NCI-H1436 treated with DMSO at 0.1 percent for 48 hours (cell line): ENCODE results near the gene KCNB1.

Source experiments
- DNase-seq: peaks from one replicate; lab custom pipeline; 2025; lab: John Stamatoyannopoulos, UW

The KCNB1 gene

GRCh38 chr20:49469060-49469459 is 13.4 kb downstream of the KCNB1 start:
- DNase-seq = no peak

GRCh38 chr20:49468412-49468811 is 14.1 kb downstream of the KCNB1 start:
- no peak for DNase-seq

- DNase-seq = no peak
Observed at GRCh38 chr20:49466114-49466912, 16.2 kb downstream of the KCNB1 start.

GRCh38 chr20:49464556-49464955 is 17.9 kb downstream of the KCNB1 start:
- no peak for DNase-seq

- DNase-seq = no peak
Observed at GRCh38 chr20:49462626-49463025, 19.8 kb downstream of the KCNB1 start.

- no peak for DNase-seq
Observed at GRCh38 chr20:49461894-49462620, 20.4 kb downstream of the KCNB1 start.

- no peak for DNase-seq
Observed at GRCh38 chr20:49460916-49461315, 21.6 kb downstream of the KCNB1 start.

GRCh38 chr20:49460131-49460530 is 22.3 kb downstream of the KCNB1 start:
- DNase-seq = no peak

- no peak for DNase-seq
Observed at GRCh38 chr20:49459684-49460083, 22.8 kb downstream of the KCNB1 start.

GRCh38 chr20:49457444-49457843 is 25.0 kb downstream of the KCNB1 start:
- no peak for DNase-seq

- no peak for DNase-seq
Observed at GRCh38 chr20:49456646-49457045, 25.8 kb downstream of the KCNB1 start.

GRCh38 chr20:49455691-49456090 is 26.8 kb downstream of the KCNB1 start:
- no peak for DNase-seq

GRCh38 chr20:49452011-49452482 is 30.4 kb downstream of the KCNB1 start:
- no peak for DNase-seq

GRCh38 chr20:49450281-49450721 is 32.2 kb downstream of the KCNB1 start:
- DNase-seq = no peak

GRCh38 chr20:49448917-49449316 is 33.6 kb downstream of the KCNB1 start:
- DNase-seq = no peak

GRCh38 chr20:49447946-49448809 is 34.3 kb downstream of the KCNB1 start:
- no peak for DNase-seq

GRCh38 chr20:49447364-49447763 is 35.1 kb downstream of the KCNB1 start:
- no peak for DNase-seq

GRCh38 chr20:49446808-49447207 is 35.7 kb downstream of the KCNB1 start:
- DNase-seq = no peak

GRCh38 chr20:49446080-49446479 is 36.4 kb downstream of the KCNB1 start:
- DNase-seq = no peak

- no peak for DNase-seq
Observed at GRCh38 chr20:49445176-49445575, 37.3 kb downstream of the KCNB1 start.

GRCh38 chr20:49444553-49444990 is 37.9 kb downstream of the KCNB1 start:
- DNase-seq = no peak

- no peak for DNase-seq
Observed at GRCh38 chr20:49437057-49437456, 45.4 kb downstream of the KCNB1 start.
